Choroid plexus epithelial cell (primary cell): ENCODE results near the gene ARHGAP31.

Source experiments
- DNase-seq: peaks from one replicate; pipeline ENCODE4 v3.0.0-alpha.2; 2010; ENCODE audit warnings: low read depth
- H3K4me3 ChIP-seq: 2 replicates; pipeline ENCODE4 v1.5.1; 2011; ENCODE audit warnings: low read depth, mild to moderate bottlenecking, control low read depth, low read length, moderate library complexity
- TF ChIP-seq, protein P1 (sequence below): conservative IDR thresholded peaks from 2 replicates; pipeline ENCODE4 v1.5.1; 2011; ENCODE audit warnings: low read depth, mild to moderate bottlenecking, control low read depth, inconsistent platforms, low read length, moderate library complexity

Gene ARHGAP31

DNA sequence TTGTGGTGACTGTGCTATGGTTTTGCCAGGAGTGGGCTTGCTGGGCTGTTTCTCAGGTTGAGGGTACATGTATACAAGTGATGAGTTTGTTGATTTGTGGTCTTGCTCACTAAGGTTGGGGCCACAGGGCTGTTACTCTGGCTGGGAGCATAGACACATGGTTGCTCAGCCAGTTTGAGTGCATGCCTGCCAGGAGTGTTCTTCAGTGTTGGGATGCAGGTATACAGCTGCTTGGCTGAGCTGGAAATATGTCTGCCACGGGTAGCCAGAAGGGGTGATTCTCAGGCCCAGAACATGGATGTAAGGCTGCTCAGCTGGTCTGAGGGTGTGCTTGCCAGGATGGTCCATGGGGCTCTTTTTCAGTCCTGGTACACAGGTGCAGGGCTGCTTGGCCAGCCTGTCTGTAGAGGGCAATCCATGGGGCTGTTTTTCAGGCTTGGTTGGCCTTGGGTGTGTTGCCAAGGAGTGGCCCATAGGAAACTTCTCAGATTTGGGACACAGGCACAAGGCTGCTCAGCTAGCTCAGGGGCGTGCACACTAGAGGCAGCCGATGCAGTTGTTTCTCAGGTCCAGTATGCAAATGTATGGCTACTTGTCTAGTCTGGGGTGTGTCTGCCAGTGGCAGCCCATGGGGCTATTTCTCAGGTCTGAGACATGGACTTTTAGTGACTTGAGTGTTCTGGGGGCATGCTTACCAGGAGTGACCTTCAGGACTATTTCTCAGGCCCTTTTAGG, 5.3 kb upstream of the ARHGAP31 start:
- no peak overlapping the region for H3K4me3 ChIP-seq
- DNase-seq: no peak
- TF ChIP-seq, protein P1, sequence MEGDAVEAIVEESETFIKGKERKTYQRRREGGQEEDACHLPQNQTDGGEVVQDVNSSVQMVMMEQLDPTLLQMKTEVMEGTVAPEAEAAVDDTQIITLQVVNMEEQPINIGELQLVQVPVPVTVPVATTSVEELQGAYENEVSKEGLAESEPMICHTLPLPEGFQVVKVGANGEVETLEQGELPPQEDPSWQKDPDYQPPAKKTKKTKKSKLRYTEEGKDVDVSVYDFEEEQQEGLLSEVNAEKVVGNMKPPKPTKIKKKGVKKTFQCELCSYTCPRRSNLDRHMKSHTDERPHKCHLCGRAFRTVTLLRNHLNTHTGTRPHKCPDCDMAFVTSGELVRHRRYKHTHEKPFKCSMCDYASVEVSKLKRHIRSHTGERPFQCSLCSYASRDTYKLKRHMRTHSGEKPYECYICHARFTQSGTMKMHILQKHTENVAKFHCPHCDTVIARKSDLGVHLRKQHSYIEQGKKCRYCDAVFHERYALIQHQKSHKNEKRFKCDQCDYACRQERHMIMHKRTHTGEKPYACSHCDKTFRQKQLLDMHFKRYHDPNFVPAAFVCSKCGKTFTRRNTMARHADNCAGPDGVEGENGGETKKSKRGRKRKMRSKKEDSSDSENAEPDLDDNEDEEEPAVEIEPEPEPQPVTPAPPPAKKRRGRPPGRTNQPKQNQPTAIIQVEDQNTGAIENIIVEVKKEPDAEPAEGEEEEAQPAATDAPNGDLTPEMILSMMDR: no peak

DNA sequence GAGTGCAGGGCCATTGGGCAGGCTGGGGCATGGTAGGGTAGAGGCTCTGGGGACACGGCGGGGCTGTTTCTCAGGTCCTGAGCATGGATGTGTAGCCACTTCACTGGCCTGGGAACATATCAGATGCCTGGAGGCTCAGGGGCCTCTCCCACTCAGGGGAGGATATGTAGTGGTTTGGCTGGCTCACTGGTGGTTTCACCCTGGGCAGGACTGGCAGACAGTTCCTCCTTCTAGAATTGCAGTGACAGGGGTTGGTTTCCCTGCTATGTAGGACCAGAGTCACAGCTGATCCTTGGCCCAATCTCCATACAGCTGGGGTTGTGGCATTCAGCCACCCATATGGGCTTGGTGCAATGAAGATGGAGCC, 4.8 kb upstream of the ARHGAP31 start:
- DNase-seq: no peak
- H3K4me3 ChIP-seq: no peak overlapping the region
- TF ChIP-seq, protein P1: no peak

DNA sequence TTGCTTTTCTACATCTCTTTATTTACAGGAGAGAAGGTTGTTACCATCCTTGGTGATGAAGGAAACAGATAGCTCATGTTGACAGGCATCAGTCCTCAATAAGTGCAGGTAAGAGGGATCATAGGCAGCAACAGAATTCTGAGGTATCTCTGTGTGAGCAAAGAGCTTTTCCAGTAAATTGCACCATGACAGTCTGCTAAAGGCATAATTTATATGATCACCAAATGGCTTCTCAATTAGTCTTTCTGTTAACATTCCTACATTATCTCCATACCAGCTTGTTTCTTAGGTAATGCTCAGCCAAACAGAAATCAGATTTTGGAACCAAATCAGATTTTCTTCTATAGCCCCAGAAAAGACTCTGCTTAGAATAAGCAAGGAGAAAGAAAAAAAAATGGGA, 3.6 kb upstream of the ARHGAP31 start:
- DNase-seq: no peak
- no peak overlapping the region for H3K4me3 ChIP-seq
- TF ChIP-seq, protein P1: no peak

DNA sequence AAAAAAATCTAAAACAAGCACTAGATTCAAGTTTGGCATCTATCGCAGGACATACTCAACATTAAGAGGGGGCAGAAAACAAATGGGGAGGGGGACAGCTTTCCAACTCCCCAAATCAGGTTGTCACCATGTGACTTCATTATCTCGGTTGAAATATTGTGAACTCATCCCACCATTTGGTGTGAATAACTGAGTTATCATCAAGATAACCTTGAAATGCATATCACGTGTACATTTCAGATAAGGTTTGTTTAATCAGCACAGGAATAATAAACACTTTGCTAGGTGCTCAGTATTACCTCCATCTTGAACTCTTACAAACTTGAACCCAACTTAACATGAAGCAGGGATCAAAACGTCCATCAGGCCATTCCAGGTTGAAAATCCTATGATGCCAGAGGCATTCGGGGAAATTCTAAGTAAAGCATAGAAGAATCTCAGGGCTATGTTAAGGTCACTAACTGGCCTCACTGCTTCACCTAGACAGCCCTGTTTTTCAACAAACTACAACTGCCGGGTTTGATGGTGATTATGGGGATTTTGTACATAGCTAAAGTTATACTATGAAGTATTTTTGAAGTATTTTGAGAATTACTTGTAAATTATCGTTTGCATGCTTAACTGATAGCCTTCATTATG, 3.0 kb upstream of the ARHGAP31 start:
- TF ChIP-seq, protein P1: no peak
- no peak for DNase-seq
- no peak overlapping the region for H3K4me3 ChIP-seq

DNA sequence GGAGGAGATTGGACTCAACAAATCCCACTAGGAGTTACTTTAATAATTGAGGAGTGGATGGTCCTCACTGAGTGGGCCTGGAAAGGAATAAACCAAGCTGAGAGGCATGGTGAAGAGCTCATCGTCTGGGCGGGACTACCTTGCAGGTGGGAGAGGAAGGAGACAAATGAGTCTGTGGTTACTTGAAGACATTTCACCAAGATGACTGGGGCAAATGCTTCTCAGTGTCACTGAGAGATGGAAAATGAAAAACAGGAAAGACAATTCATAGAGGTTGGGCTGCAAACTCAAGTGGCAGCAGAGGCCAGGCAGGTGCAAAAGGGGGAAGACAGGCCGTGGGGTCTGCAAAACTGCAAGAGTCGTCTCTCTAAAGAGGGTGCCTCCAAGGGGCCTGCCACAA, 1.5 kb upstream of the ARHGAP31 start:
- no peak for DNase-seq
- no peak overlapping the region for H3K4me3 ChIP-seq
- TF ChIP-seq, protein P1: no peak

DNA sequence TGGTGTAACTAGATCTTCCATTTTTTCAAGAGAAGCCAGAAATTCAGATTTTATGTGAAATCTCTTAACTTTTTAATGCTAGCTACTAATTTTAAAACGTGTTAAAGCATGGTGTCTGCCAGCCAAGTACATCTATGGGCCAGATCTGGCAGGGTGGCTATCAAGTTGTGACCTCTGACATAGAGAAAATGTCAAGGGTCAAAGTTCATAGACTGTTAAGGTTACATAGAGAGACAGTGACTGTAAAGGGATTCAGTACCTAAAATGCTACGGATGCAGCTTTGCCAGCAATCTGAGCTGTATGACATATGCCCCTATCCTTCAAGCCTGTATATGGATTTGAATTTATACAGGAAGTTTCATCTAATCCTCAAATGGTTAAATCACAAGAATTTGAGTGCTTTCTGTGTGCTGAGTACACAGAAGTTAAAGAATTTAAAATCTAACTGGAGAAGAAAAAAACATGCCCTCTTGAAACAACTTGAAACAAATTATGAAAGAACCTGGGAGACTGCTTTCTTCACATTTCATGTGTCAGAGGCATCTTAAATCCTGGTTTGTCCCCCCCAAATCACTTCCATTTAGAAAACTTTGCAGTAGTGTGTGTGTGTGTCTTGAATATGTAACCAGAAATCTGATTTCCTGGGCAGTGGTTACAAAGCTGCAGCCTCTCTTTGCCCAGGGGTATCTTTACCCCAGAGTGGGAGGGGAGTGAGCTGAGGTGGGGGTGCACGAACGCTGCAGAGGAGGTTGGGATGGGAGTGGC, 895 bp upstream of the ARHGAP31 start:
- H3K4me3 ChIP-seq: peak overlapping the region; percentile 69
- no peak for DNase-seq

More for the DNA sequence above, 895 bp upstream of the ARHGAP31 start:
- TF ChIP-seq, protein P1: no peak
